ENCODE measurements around the gene CDH10. TPM values are rescaled to one million over a fixed set of nuclear protein-coding genes. Genes with fewer than 3 reads are reported as not detected.
A peak's percentile ranks its signal among the peaks of the same experiment; 100 is the strongest.

The CDH10 gene
- total and polyA plus RNA-seq, 2 donors from 2014 or later = 0.13 to 0.17 TPM

- Histone ChIP-seq H3K4me1 (ENCODE audit: control insufficient read depth in 2 of 3, insufficient read depth in 2 of 3, low read depth in 1 of 3, low read length in 3 of 3) (no peaks in the 10 kb centered on the region), H3K9me3 (ENCODE audit: control insufficient read depth in 2 of 3, insufficient read depth in 1 of 3, low read length in 3 of 3) (no peaks in the 10 kb centered on the region), H3K27me3 (ENCODE audit: control insufficient read depth, insufficient read depth, low read length) (no peaks in the 10 kb centered on the region), H3K4me3 (ENCODE audit: low read length in 3 of 3) (no peak overlapping the region), H3K27ac (ENCODE audit: low read depth in 2 of 2, low read length in 2 of 2) (no peak overlapping the region), H3K9ac (ENCODE audit: low read length in 3 of 3) (no peak overlapping the region), H3K36me3 (ENCODE audit: control insufficient read depth in 2 of 3, insufficient read depth in 3 of 3, low read length in 3 of 3) (no peaks in the 10 kb centered on the region)
- no peak for TF ChIP-seq CTCF (IDR thresholded peaks at IDR 0.05; ENCODE audit: borderline replicate concordance, extremely low read depth, insufficient read depth)
- FAIRE-seq (no peak), DNase-seq (no peak)
- intact Hi-C loops (cut with DNase I) = no loop called here
These were observed 77.8 kb downstream of the CDH10 start for GRCh38 chr5:24566933-24567332.

GRCh38 chr5:24555229-24555628 lies 89.5 kb downstream of the CDH10 start:
- no peak for TF ChIP-seq CTCF (IDR thresholded peaks at IDR 0.05; ENCODE audit: borderline replicate concordance, extremely low read depth, insufficient read depth)
- H3K36me3 ChIP-seq (ENCODE audit: control insufficient read depth in 2 of 3, insufficient read depth in 3 of 3, low read length in 3 of 3) = no peaks in the 10 kb centered on the region
- H3K9ac ChIP-seq (ENCODE audit: low read length in 3 of 3) = no peak overlapping the region
- DNase-seq (no peak), FAIRE-seq (no peak)
- no peaks in the 10 kb centered on the region for H3K9me3 ChIP-seq (ENCODE audit: control insufficient read depth in 2 of 3, insufficient read depth in 1 of 3, low read length in 3 of 3)
- no peak overlapping the region for H3K4me3 ChIP-seq (ENCODE audit: low read length in 3 of 3)
- H3K27me3 ChIP-seq (ENCODE audit: control insufficient read depth, insufficient read depth, low read length) = no peaks in the 10 kb centered on the region
- H3K27ac ChIP-seq (ENCODE audit: low read depth in 2 of 2, low read length in 2 of 2) = no peak overlapping the region
- intact Hi-C loops (cut with DNase I) = no loop called here
- no peaks in the 10 kb centered on the region for H3K4me1 ChIP-seq (ENCODE audit: control insufficient read depth in 2 of 3, insufficient read depth in 2 of 3, low read depth in 1 of 3, low read length in 3 of 3)

- no peaks in the 10 kb centered on the region for H3K36me3 ChIP-seq (ENCODE audit: control insufficient read depth in 2 of 3, insufficient read depth in 3 of 3, low read length in 3 of 3)
- H3K27ac ChIP-seq (ENCODE audit: low read depth in 2 of 2, low read length in 2 of 2) = no peak overlapping the region
- no peak overlapping the region for H3K4me3 ChIP-seq (ENCODE audit: low read length in 3 of 3)
- no peaks in the 10 kb centered on the region for H3K27me3 ChIP-seq (ENCODE audit: control insufficient read depth, insufficient read depth, low read length)
- FAIRE-seq (no peak), DNase-seq (peak in 1 of 5 donors; percentile 9)
- no peaks in the 10 kb centered on the region for H3K4me1 ChIP-seq (ENCODE audit: control insufficient read depth in 2 of 3, insufficient read depth in 2 of 3, low read depth in 1 of 3, low read length in 3 of 3)
- no peak overlapping the region for H3K9ac ChIP-seq (ENCODE audit: low read length in 3 of 3)
- TF ChIP-seq CTCF (IDR thresholded peaks at IDR 0.05; ENCODE audit: borderline replicate concordance, extremely low read depth, insufficient read depth) = no peak
- intact Hi-C loops (cut with DNase I) = no loop called here
- H3K9me3 ChIP-seq (ENCODE audit: control insufficient read depth in 2 of 3, insufficient read depth in 1 of 3, low read length in 3 of 3) = no peaks in the 10 kb centered on the region
These were observed 97.6 kb downstream of the CDH10 start for GRCh38 chr5:24547132-24547531.

DNA sequence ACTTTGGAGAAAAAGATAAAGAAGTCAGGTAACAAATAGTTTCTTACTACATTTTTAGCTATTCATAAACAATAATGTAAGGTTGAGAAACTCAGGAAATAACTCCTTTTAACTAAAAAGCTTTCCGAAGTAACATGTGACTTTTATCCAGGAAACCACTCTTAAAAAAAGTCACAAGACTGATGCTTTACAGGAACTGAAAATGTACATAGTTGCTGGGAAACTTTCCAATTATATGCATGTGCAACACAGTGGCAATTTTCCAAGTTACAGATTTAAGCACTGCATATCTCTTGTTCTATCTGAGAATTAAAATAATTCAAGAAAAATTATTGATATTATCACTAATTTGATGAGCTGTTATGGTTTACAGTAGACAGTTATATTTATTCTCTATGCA lies 105.2 kb downstream of the CDH10 start:
- DNase-seq = peak in 2 of 5 donors; percentile 53 to 67
- FAIRE-seq = no peak

More for the DNA sequence above, 105.2 kb downstream of the CDH10 start:
- no peaks in the 10 kb centered on the region for H3K27me3 ChIP-seq (ENCODE audit: control insufficient read depth, insufficient read depth, low read length)
- H3K36me3 ChIP-seq (ENCODE audit: control insufficient read depth in 2 of 3, insufficient read depth in 3 of 3, low read length in 3 of 3) = no peaks in the 10 kb centered on the region
- no peaks in the 10 kb centered on the region for H3K9me3 ChIP-seq (ENCODE audit: control insufficient read depth in 2 of 3, insufficient read depth in 1 of 3, low read length in 3 of 3)
- TF ChIP-seq CTCF (IDR thresholded peaks at IDR 0.05; ENCODE audit: borderline replicate concordance, extremely low read depth, insufficient read depth) = no peak
- no peaks in the 10 kb centered on the region for H3K4me1 ChIP-seq (ENCODE audit: control insufficient read depth in 2 of 3, insufficient read depth in 2 of 3, low read depth in 1 of 3, low read length in 3 of 3)
- H3K9ac ChIP-seq (ENCODE audit: low read length in 3 of 3) = no peak overlapping the region
- no peak overlapping the region for H3K27ac ChIP-seq (ENCODE audit: low read depth in 2 of 2, low read length in 2 of 2)
- intact Hi-C loops (cut with DNase I) = no loop called here
- H3K4me3 ChIP-seq (ENCODE audit: low read length in 3 of 3) = no peak overlapping the region

Measured in kidney (tissue), 14 donors.